Fibroblast of the aortic adventitia (primary cell): ENCODE results near the gene PLEKHA6. TPM values are rescaled to one million over a fixed set of nuclear protein-coding genes. Genes with fewer than 3 reads are reported as not detected.

Experiments used
- DNase-seq: peaks from one replicate; pipeline ENCODE4 v3.0.0-alpha.2; 2010; ENCODE audit warnings: low read depth
- H3K4me3 ChIP-seq: 2 replicates; pipeline ENCODE4 v1.5.1; 2011; ENCODE audit warnings: low read depth, mild to moderate bottlenecking, control low read depth, low read length, moderate library complexity
- CTCF ChIP-seq: IDR thresholded peaks from 2 replicates; pipeline ENCODE4 v1.5.1; 2011; ENCODE audit warnings: mild to moderate bottlenecking, low read length, control low read depth, inconsistent platforms; ENCODE audit not compliant: insufficient read depth
- total RNA-seq: library from RNA; depleted of rRNA; stranded (reverse); fragments of >200 nt; gene quantifications from 2 replicates; pipeline ENCODE4 v1.2.3, GENCODE V29; 2012; ENCODE audit warnings: low replicate concordance

Gene PLEKHA6
- total RNA-seq, 1 donor, result 3.6 TPM

GRCh38 chr1:204325944-204326343 lies 33.8 kb downstream of the PLEKHA6 start:
- H3K4me3 ChIP-seq, result no peak overlapping the region
- no peak for TF ChIP-seq CTCF
- DNase-seq, result no peak

DNA sequence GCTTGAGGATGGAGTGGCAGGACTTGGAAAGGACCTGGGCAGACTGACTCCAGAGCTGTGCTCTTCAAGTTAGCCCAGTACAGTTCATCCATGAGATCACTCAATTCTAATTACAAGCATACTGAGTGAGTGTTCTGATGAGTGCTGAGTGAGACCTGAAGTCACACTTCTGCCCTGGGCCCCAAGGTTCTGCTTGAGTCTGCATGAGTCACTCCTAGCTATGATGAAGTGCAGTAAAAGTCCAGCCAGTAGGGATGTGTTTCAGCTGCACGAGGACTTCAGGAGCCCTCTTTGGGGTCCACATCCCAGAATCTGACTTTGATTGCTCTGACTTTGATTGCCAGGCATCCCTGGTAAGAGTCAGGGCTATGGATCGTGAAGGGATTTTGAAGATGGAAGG lies 35.8 kb downstream of the PLEKHA6 start:
- H3K4me3 ChIP-seq, result no peak overlapping the region
- DNase-seq, result no peak
- peak; percentile 4 for TF ChIP-seq CTCF

- no peak for DNase-seq
- no peak for TF ChIP-seq CTCF
- H3K4me3 ChIP-seq, result no peak overlapping the region
These were observed 37.3 kb downstream of the PLEKHA6 start for GRCh38 chr1:204322339-204322868.

- TF ChIP-seq CTCF, result no peak
- peak; percentile 58 for DNase-seq
- no peak overlapping the region for H3K4me3 ChIP-seq
These were observed 38.1 kb downstream of the PLEKHA6 start for GRCh38 chr1:204321665-204322064.

- TF ChIP-seq CTCF, result no peak
- DNase-seq, result no peak
- H3K4me3 ChIP-seq, result no peak overlapping the region
These were observed 38.7 kb downstream of the PLEKHA6 start for GRCh38 chr1:204321051-204321450.

DNA sequence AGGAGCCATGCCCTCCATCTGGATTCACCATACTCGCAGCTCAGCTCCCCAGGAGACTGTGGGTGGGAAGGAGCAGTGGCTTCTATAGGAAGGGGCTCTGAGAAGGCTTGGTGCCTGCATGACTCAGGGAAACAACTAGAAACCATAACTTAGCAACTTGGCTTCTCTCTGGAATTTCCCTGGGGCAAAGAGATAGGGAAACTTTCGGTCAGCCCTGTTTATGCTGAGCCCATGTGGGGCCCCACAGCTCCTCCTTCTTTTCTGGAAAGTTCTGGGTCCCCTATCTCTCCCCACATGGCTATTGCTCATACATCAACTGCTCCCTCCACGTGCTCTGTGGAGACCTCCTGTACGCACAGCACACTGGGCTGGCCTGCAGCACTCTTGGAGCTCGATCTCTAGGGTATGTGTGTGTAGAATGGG lies 39.3 kb downstream of the PLEKHA6 start:
- TF ChIP-seq CTCF, result no peak
- DNase-seq, result peak; percentile 88
- no peak overlapping the region for H3K4me3 ChIP-seq

- TF ChIP-seq CTCF, result no peak
- H3K4me3 ChIP-seq, result no peak overlapping the region
- DNase-seq, result peak; percentile 63
These were observed 40.3 kb downstream of the PLEKHA6 start for GRCh38 chr1:204319462-204319861.
